CD4-positive, alpha-beta T cell treated with Interleukin-17A for 1 hour (primary cell): ENCODE measurements around the gene NOBOX.
"Not testable (repeated sequence)": the region's sequence is repeated elsewhere in the genome, so short reads cannot be mapped to it uniquely, and the experiment has no call there.

Experiments
- DNase-seq: peaks from one replicate; pipeline ENCODE4 v3.0.0-alpha.2; 2020

The NOBOX gene

GRCh38 chr7:144391014-144391413 is 12.5 kb downstream of the NOBOX start:
- DNase-seq: no peak

DNA sequence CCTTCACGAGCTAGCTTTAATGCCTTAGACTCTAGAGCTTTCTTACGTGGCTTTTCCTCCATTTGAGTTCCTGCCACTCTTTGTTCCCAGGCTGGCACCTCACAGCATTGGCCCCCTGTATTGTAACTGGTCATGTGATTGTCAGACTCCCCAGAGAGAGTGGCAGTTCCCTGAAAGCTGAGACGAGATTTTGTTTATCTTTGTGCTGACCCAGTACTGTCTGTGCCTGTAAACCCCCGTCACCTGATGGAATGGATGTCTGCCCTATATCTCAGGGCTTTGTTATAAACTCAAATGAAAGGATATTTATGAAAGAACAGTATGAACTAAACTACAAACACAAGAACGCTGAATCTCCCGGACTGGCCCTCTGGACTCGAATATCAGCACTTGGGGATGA is 13.0 kb downstream of the NOBOX start:
- no peak for DNase-seq

DNA sequence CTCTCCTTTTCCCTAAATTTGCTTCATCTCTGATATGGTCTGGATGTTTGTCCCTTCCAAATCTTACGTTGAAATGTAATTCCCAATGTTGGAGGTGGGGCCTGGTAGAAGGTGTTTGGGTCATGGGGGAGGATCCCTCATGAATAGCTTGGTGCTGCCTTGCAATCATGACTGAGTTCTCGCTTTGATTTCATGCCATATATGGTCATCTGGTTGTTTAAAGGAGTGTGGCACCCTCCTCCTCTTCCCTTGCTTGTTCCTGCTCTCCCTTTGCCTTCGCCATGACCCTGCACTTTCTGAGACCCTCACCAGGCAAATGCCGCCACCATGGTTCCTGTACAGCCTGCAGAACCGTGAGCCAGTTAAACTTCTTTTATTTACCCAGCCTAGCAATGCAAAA is 14.5 kb downstream of the NOBOX start:
- no peak for DNase-seq

- no peak for DNase-seq
These were observed 16.8 kb downstream of the NOBOX start for GRCh38 chr7:144386741-144387140.

GRCh38 chr7:144384555-144385245 is 18.8 kb downstream of the NOBOX start:
- DNase-seq: no peak

DNA sequence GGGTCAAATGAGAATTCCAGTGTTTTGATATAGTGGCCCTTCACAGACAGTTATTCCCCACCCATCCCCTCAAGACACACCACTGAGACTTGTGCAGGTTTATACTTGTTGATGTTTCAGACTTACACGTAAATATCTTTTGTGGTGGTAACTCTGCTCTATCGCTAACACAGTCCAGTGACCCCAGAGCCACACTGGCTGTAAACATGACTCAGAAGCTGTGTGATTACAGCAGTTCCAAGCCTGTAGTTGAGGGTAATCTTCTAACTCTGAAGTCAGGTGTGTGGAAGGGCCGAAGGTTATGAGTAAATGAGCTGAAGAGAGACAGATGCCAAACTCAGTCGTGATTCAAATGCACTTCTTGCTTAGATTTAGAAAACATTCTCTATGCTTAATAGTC is 19.4 kb downstream of the NOBOX start:
- no peak for DNase-seq

- no peak for DNase-seq
These were observed 23.6 kb downstream of the NOBOX start for GRCh38 chr7:144379776-144380384.

GRCh38 chr7:144378651-144379050 is 24.8 kb downstream of the NOBOX start:
- no peak for DNase-seq

DNA sequence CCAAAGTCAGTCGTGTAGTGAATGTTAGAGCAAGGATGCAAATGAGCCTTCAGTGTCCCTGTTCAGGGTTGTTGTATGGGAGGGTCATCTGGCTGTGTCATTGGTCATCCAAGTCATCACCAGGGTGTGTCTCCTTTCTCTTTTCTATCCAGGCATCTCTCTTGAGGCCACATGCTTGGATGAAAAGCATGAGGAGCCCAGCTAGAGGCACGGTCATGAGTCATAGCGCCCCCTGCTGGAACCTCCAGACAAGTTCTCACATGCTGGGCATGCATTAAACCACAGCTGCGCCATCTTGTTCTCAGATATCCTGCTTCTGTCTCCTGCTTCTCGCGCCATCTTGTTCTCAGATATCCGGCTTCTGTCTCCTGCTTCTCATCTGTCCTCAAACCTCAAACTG is 34.3 kb downstream of the NOBOX start:
- not testable (repeated sequence) for DNase-seq

GRCh38 chr7:144367250-144367649 is 36.2 kb downstream of the NOBOX start:
- not testable (repeated sequence) for DNase-seq

GRCh38 chr7:144365523-144365922 is 38.0 kb downstream of the NOBOX start:
- DNase-seq: not testable (repeated sequence)

DNA sequence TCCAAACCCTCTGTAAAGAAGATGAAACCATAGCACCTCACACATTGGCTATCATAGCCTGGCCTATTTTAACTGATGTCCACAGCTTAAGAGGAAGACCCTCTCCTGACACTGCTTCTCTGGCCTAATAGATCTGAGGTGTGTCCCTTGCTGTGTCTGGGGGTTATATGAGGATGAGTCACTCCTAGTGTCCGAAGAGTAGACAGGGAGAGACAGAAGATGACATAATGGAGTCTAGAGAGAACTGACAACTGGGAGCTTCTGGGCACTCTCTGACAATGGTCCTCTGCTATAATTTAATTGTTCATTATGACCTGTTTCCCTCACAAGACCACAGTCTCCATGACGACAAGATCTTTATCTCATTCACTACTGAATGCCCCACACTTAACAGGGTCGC is 41.4 kb downstream of the NOBOX start:
- not testable (repeated sequence) for DNase-seq

DNA sequence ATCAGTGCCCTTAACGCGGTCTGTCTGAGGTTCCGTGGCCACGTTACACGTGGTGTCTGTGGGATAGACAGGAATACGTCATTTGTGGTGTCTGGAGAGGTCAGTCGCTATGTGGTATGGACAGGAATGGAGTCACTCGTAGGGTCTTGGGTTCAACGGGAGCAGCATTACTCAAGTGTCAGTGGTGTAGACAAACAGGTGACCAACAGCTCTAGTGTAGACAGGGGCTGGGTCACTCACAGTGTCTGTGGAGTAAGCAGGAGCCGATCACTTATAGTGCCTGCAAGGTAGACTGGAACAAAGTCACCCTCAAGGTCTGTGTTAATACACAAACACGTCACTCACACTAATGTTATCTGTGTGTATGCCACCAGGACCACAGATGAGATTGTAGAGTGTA is 46.6 kb downstream of the NOBOX start:
- DNase-seq: not testable (repeated sequence)

DNA sequence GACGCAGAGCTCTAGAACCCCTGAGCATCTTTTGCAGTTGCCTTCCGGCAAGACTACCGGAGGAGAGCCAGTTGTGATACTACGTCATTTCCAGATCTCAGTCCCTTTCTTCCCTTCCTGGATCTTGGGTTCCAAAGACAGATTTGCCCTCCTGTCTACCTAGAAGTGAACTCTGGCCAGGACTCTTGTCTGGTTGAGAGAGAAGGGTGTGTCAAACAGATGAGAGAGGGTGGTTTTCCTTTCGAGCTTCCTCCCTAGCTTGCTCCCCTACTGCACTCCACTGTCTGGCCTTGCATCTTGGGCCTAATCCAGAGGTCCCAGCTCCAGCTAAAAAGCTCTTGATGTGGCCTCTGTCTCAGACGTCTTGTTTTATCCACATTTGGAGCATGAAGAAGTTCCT is 47.3 kb downstream of the NOBOX start:
- not testable (repeated sequence) for DNase-seq

DNA sequence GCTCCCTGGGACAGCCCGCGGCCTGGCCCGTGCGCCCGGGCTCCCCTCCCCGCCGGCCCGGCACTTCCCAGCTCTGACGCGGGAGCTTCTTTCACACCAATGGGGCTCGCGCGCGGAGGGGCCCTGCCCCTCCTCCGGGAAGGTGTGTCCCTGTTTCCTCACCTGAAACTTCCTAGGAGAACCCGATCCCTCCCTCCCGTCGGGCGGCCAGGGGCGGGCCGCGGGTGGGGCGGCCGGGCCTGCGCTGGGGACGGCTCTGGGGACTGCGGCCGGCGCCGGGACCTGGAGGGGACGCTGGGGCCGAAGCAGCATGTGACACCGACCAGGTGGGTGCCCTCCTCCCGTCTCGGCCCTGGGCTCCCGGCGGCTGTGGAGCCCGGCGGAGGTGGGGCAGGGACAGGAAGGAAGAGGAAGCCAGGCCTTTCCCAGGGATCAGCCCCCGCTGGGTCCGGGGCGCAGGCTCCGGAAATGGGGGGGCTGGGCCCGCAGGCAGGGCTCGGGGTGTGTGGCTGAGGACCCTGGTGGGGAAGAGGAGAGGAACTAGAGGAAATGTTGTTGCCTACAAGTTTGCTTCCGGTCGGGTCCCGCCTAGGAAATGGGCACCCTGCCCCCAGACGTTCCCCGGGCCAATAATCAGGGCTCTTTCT is 48.2 kb downstream of the NOBOX start, which contains the start of gene ARHGEF5:
ARHGEF5 (plus strand) TSS at position 227 of the 647 bp plus-strand sequence. CDS start 7,268 bp downstream, outside the sequence.
- DNase-seq: not testable (repeated sequence)

DNA sequence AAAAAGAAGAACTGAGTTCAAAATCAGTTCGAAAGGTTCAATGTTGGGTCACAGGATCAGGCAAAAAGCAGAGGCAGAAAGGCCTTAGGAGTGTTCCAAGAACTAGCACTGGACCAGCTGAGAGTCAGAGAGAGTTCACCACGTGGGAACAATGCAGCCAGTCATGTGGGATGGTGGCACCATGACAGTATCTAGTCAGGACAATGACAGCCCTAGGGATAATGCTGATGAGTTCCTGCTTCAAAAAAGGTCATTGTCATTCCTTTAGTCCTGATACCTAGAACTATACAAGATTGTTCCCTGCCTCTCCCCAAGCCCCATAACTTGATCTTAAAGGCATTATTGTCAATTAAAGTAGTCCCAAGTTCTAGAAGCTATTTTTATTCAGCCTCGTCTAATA is 51.8 kb downstream of the NOBOX start:
- not testable (repeated sequence) for DNase-seq

- not testable (repeated sequence) for DNase-seq
These were observed 54.9 kb downstream of the NOBOX start for GRCh38 chr7:144348625-144349024.
